HepG2 (cell line): ENCODE results near the gene DPH7. TPM values are rescaled to one million over a fixed set of nuclear protein-coding genes. Genes with fewer than 3 reads are reported as not detected.

Source experiments
- ATAC-seq: fragments of 200-7000 bp; cut with Tn5 transposase; 3 replicates; pipeline ENCODE4 v1.9.1; 2020; ENCODE audit warnings: mild to moderate bottlenecking, moderate library complexity
- BruUV-seq: library from RNA; stranded (reverse); fragments of 400-500 nt; replicated peaks from 2 replicates; lab custom pipeline; 2021; lab: Mats Ljungman, UMichigan
- CTCF ChIA-PET: fragments of 300-600 bp; formaldehyde crosslinking; extraction: SDS; loops from one replicate; lab custom pipeline; 2021; ENCODE audit warnings: low total read pairs, inconsistent platforms, low intra/inter-chr PET ratio; lab: Yijun Ruan, JAX
- POLR2A ChIA-PET: fragments of 350-600 bp; sonication (Branson Sonifier 250); formaldehyde crosslinking; loops from one replicate; lab custom pipeline; 2020; ENCODE audit warnings: antibody characterized with exemption, inconsistent platforms; lab: Yijun Ruan, JAX
- DNase-seq: peaks from one replicate; pipeline ENCODE4 v3.0.0-alpha.2; 2015; ENCODE audit warnings: low spot score
- FAIRE-seq: peaks from 3 replicates; lab custom pipeline; 2011; peaks lifted over from hg19 to GRCh38; lab: Jason Lieb, UNC
- H2AFZ ChIP-seq: one replicate; pipeline ENCODE4 v1.6.1; 2011; ENCODE audit warnings: low read length, inconsistent platforms
- H3K27ac ChIP-seq: fragments of 300-600 bp; 3 replicates; pipeline ENCODE4 v1.8.0; 2011; ENCODE audit warnings: mixed run types, mild to moderate bottlenecking, mixed read lengths, low read length, inconsistent platforms; ENCODE audit not compliant: insufficient read depth; ENCODE audit errors: extremely low read length
- H3K27me3 ChIP-seq, 2 experiments: fragments of 200-600 bp in 1 of 2; 2 replicates in 1 of 2; 3 replicates in 1 of 2; pipeline versions ENCODE4 v1.6.0 to v1.8.0; 2011; ENCODE audit warnings: low read length in 2 of 2, mild to moderate bottlenecking in 2 of 2, moderate library complexity in 2 of 2, inconsistent platforms in 1 of 2; ENCODE audit not compliant: insufficient read depth in 2 of 2, control insufficient read depth in 1 of 2
- H3K36me3 ChIP-seq, 2 experiments: fragments of 200-600 bp in 1 of 2; replicated peaks in 1 of 2; 2 replicates in 1 of 2; 3 replicates in 1 of 2; pipeline versions ENCODE4 v1.5.1 to v1.8.0; 2011; ENCODE audit warnings: low read length in 2 of 2, inconsistent platforms in 1 of 2; ENCODE audit not compliant: insufficient read depth in 2 of 2, control insufficient read depth in 1 of 2
- H3K4me1 ChIP-seq: 2 replicates; pipeline ENCODE4 v1.5.1; 2012; ENCODE audit warnings: low read length, inconsistent platforms; ENCODE audit not compliant: insufficient read depth
- H3K4me2 ChIP-seq: 2 replicates; pipeline ENCODE4 v1.6.0; 2011; ENCODE audit warnings: low read depth, low read length, inconsistent platforms
- H3K4me3 ChIP-seq, 3 experiments: fragments of 200-600 bp in 1 of 3; sonication (generic), shearing (Covaris generic) in 1 of 3; replicated peaks in 1 of 3; 2 replicates each; pipeline ENCODE4 v1.5.1; 2011 to 2016; ENCODE audit warnings: low read length in 3 of 3, inconsistent platforms in 2 of 3, low read depth in 2 of 3, mild to moderate bottlenecking in 2 of 3, control low read depth in 1 of 3, mixed read lengths in 1 of 3; ENCODE audit not compliant: insufficient read depth in 1 of 3
- H3K79me2 ChIP-seq: one replicate; pipeline ENCODE4 v1.6.1; 2011; ENCODE audit warnings: low read length, inconsistent platforms; ENCODE audit not compliant: insufficient read depth
- H3K9ac ChIP-seq: 2 replicates; pipeline ENCODE4 v1.6.0; 2011; ENCODE audit warnings: mild to moderate bottlenecking, low read depth, low read length, inconsistent platforms; ENCODE audit not compliant: insufficient read depth
- H3K9me3 ChIP-seq: 2 replicates; pipeline ENCODE4 v1.5.1; 2012; ENCODE audit warnings: mild to moderate bottlenecking, low read length
- H4K20me1 ChIP-seq: 2 replicates; pipeline ENCODE4 v1.6.0; 2011; ENCODE audit warnings: inconsistent platforms, mild to moderate bottlenecking, low read length, moderate library complexity; ENCODE audit not compliant: insufficient read depth
- AGO1 ChIP-seq: fragments of 200-400 bp; formaldehyde crosslinking; IDR thresholded peaks from 2 replicates; pipeline ENCODE4 v1.6.1; 2017; ENCODE audit warnings: mild to moderate bottlenecking, low read depth, low read length, moderate library complexity; ENCODE audit not compliant: poor library complexity, severe bottlenecking
- BHLHE40 ChIP-seq: IDR thresholded peaks from 2 replicates; pipeline ENCODE4 v1.6.1; 2011; ENCODE audit warnings: low read length, improper control_type of control experiment
- KDM6A ChIP-seq: IDR thresholded peaks from 2 replicates; pipeline ENCODE4 v1.6.1; 2016; ENCODE audit warnings: low read depth
- KLF9 ChIP-seq: IDR thresholded peaks from 2 replicates; pipeline ENCODE4 v1.6.1; 2016; ENCODE audit warnings: low read depth
- POGZ ChIP-seq: sonication (generic); formaldehyde crosslinking; IDR thresholded peaks from 2 replicates; pipeline ENCODE4 v1.4.0; 2020; ENCODE audit warnings: mild to moderate bottlenecking, missing genetic modification reagents
- RCOR2 ChIP-seq: IDR thresholded peaks from 2 replicates; pipeline ENCODE4 v1.6.1; 2016; ENCODE audit warnings: missing biosample characterization, missing genetic modification reagents
- ZNF256 ChIP-seq: sonication (generic); formaldehyde crosslinking; conservative IDR thresholded peaks from 2 replicates; pipeline ENCODE4 v1.4.0; 2020; ENCODE audit warnings: missing genetic modification reagents
- ZNF597 ChIP-seq: sonication (generic); formaldehyde crosslinking; IDR thresholded peaks from 2 replicates; pipeline ENCODE4 v1.5.0; 2020; ENCODE audit warnings: missing genetic modification reagents
- WGBS: methylation state at CpG from one replicate; pipeline ENCODE4 v1.1.6; 2017; ENCODE audit warnings: low lambda C conversion rate; 5-methylcytosine and 5-hydroxymethylcytosine counted together
- in situ Hi-C: cut with HindIII; loops from 2 replicates; pipeline ENCODE4 v1.10.0; 2017; ENCODE audit warnings: low pct_unique_long_range_greater_than_20kb; ENCODE audit not compliant: extremely low pct_ligation_motif_present
- intact Hi-C: fragments of 100-400 bp; cut with micrococcal nuclease; formaldehyde crosslinking; loops from one replicate; pipeline ENCODE4 v1.10.0; 2022; ENCODE audit not compliant: unreplicated experiment
- polyA plus RNA-seq, 8 experiments: library from polyadenylated mRNA; depleted of rRNA in 3 of 8; stranded (reverse) in 7 of 8; unstranded in 1 of 8; fragments of >200 nt; fragmentation: Illumina TruSeq in 4 of 8; extraction: Trizol in 4 of 8; gene quantifications; 2 replicates each; pipeline versions ENCODE4 v1.2.1 to v1.2.3, GENCODE V29; 2011 to 2016; ENCODE audit warnings: low read depth in 4 of 8, missing spikeins in 1 of 8, mixed read lengths in 1 of 8; ENCODE audit not compliant: insufficient read depth in 1 of 8
- total RNA-seq, 5 experiments: library from RNA; depleted of rRNA; stranded (reverse); fragments of >200 nt; fragmentation: Illumina TruSeq; extraction: Trizol; gene quantifications; 2 replicates each; pipeline ENCODE4 v1.2.3, GENCODE V29; 2016; ENCODE audit warnings: low read depth in 1 of 5

The DPH7 gene
- total and polyA plus RNA-seq, 2 of the 13 experiments (the other 11 are each of a cell fraction or from before 2014, with no cell fraction given): 27.6 to 31.6 TPM

- TF ChIP-seq AGO1 (no peak), BHLHE40 (no peak)
- TF ChIP-seq, all 625 proteins: peak for 0
Measured at GRCh38 chr9:137522746-137523455, 55.8 kb downstream of the DPH7 start (continued).

- no peak for FAIRE-seq
- in situ Hi-C loops (loop anchor here (10.0 kb wide), 1 partner anchor 237 kb away; no protein-coding TSS in a partner anchor), intact Hi-C loops (no loop called here)
- BruUV-seq: no TSS peak
- DNase-seq: no peak
- POLR2A ChIA-PET: no interaction called here
- no peak overlapping the region for H3K27ac ChIP-seq
- no peak overlapping the region for H3K4me2 ChIP-seq
- no peaks in the 10 kb centered on the region for H3K79me2 ChIP-seq
- H3K36me3 ChIP-seq: no peaks in the 10 kb centered on the region
- CTCF ChIA-PET: no interaction called here
- H3K9ac ChIP-seq: no peak overlapping the region
- no peaks in the 10 kb centered on the region for H3K4me1 ChIP-seq
- no peaks in the 10 kb centered on the region for H3K27me3 ChIP-seq
- no peak for ATAC-seq
- H4K20me1 ChIP-seq: no peaks in the 10 kb centered on the region
- no peaks in the 10 kb centered on the region for H3K9me3 ChIP-seq
- no peak overlapping the region for H2AFZ ChIP-seq
- H3K4me3 ChIP-seq: no peak overlapping the region
- TF ChIP-seq ZNF256 (no peak), RCOR2 (no peak), KDM6A (CRISPR knock-in tag) (no peak), ZNF597 (CRISPR knock-in tag) (no peak), KLF9 (no peak), POGZ (CRISPR knock-in tag) (no peak)
- whole genome bisulfite sequencing: 80% methylated on average over 9 of the region's 18 CpGs
Measured at GRCh38 chr9:137521405-137521985, 57.2 kb downstream of the DPH7 start.
